ENCODE measurements around the gene ARVCF.

- TF ChIP-seq EP300 (IDR thresholded peaks at IDR 0.05) (no peak), POLR2A (IDR thresholded peaks at IDR 0.05; ENCODE audit: low read depth) (no peak), POLR2AphosphoS5 (IDR thresholded peaks at IDR 0.05) (no peak)
- TF ChIP-seq, protein P1, sequence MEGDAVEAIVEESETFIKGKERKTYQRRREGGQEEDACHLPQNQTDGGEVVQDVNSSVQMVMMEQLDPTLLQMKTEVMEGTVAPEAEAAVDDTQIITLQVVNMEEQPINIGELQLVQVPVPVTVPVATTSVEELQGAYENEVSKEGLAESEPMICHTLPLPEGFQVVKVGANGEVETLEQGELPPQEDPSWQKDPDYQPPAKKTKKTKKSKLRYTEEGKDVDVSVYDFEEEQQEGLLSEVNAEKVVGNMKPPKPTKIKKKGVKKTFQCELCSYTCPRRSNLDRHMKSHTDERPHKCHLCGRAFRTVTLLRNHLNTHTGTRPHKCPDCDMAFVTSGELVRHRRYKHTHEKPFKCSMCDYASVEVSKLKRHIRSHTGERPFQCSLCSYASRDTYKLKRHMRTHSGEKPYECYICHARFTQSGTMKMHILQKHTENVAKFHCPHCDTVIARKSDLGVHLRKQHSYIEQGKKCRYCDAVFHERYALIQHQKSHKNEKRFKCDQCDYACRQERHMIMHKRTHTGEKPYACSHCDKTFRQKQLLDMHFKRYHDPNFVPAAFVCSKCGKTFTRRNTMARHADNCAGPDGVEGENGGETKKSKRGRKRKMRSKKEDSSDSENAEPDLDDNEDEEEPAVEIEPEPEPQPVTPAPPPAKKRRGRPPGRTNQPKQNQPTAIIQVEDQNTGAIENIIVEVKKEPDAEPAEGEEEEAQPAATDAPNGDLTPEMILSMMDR (IDR thresholded peaks at IDR 0.05): no peak
These were observed 42.9 kb downstream of the ARVCF start for GRCh38 chr22:19973551-19974267.

All from esophagus muscularis mucosa (tissue), 4 donors.